GM18870 (cell line): ENCODE data around the gene GNPDA1.

Experiments used
- ATAC-seq: cut with Tn5 transposase; IDR thresholded peaks from one replicate; pipeline ENCODE4 v1.9.1; 2021; ENCODE audit warnings: moderate library complexity; ENCODE audit not compliant: unreplicated experiment

Gene GNPDA1

DNA sequence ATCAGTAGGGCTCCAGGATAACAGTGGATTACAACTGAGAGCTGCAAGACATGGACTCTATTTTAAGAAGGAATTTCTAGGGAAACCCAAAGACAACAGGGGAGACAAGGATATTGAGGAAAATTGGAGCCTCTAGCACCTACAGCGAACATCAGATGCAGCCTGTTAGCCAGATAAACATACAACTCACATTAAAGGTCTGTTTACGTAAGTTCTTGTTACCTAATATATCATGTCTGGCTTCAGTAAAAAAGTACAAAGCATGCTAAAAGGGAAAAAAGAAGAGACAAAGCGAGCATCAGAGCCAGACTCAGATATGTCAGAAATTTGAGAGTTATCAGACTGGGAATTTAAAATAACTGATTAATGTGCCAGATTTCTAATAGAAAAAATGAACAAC is 17.2 kb downstream of the GNPDA1 start:
- no peak for ATAC-seq

GRCh38 chr5:141994511-141995136 is 18.2 kb downstream of the GNPDA1 start:
- no peak for ATAC-seq

DNA sequence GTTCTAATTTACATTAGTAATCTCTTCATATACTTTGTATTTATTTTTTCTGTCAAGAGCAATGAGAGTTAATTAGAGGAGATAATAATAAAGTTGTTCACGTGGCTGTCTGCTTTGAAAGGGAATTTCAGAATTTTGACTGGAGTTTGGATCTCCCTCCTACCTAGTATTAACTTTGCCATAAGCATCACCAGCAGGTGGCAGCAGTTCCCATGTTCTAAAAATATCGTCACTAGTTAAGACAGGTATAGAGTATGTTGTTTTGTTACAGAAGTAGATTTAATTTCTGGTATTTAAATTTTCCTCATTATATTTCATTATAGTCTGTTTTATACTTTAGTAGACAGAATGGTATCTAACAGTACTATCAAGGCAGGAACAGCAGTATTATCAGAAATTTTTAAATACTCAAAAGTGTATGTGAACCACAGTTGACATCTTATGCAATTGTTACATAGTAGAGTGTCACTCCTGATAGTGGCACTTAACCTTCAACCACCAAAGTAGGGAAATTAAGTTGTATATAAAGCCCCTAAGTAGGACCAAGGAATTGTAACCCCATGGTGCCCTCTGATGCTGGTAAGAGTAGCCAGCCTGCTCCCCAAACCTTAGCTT is 20.4 kb downstream of the GNPDA1 start:
- no peak for ATAC-seq

- no peak for ATAC-seq
These were observed 23.1 kb downstream of the GNPDA1 start for GRCh38 chr5:141989720-141990119.

DNA sequence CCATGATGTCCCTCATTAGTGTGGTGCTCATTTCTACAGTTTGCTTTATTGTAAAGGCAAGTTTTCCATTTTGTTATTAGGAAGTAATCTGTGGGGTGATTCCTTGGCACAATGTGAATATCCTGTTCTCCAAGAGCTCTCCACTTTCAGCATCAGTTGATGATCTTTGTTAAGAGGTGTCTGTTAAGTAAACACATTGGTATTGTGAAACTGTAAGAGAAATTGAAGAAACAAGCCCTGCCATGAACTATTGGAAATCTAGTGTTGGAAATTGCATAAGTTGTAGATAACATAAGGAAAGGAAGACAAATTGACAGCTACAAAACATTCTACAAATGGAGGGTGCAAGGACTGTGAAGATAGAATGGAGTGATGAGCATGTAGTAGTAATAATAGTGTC is 26.8 kb downstream of the GNPDA1 start:
- no peak for ATAC-seq

- ATAC-seq = no peak
These were observed 30.2 kb downstream of the GNPDA1 start for GRCh38 chr5:141982626-141983025.

DNA sequence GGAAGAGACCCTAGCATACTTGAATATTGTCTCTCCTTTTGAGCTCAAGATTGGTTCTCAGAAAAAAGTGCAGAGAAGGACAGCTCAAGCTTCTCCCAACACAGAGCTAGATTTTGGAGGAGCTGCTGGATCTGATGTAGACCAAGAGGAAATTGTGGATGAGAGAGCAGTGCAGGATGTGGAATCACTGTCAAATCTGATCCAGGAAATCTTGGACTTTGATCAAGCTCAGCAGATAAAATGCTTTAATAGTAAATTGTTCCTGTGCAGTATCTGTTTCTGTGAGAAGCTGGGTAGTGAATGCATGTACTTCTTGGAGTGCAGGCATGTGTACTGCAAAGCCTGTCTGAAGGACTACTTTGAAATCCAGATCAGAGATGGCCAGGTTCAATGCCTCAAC is 34.4 kb downstream of the GNPDA1 start:
- ATAC-seq = no peak

- no peak for ATAC-seq
These were observed 36.7 kb downstream of the GNPDA1 start for GRCh38 chr5:141976176-141976575.

DNA sequence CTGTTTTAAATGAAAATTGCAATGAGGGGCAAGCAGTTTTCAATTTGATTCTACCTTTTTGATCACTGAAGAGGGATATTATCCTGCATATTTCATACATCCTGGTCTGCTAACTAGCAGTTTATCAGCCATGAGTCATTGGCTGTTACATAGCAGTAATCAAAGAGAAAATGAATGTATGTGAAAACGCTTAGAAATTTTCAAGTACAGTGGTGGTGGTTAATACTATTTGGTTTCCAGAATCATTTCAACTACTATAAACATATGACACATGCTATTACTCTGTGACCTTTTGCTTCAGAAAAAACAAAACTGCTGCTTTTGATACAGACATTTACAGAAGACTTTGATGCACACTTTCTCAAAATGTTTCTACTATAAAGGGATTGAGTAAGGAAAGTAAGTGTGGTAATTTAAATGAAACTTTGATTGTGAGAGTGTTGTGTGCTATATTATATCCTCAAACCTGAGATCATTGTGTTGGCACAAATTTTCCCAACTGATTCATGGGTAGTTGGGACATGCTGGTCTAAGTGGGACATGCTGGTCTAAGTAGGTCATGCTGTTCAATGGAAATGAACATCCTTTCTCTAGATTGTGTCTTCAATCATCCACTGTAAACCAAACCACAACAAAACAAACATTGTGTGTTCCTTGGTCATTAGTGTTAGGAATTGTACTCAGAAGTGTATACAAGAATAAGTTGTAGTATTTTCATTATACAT is 38.8 kb downstream of the GNPDA1 start:
- no peak for ATAC-seq

- peak; percentile 74 for ATAC-seq
These were observed 42.8 kb downstream of the GNPDA1 start for GRCh38 chr5:141969783-141970771.

DNA sequence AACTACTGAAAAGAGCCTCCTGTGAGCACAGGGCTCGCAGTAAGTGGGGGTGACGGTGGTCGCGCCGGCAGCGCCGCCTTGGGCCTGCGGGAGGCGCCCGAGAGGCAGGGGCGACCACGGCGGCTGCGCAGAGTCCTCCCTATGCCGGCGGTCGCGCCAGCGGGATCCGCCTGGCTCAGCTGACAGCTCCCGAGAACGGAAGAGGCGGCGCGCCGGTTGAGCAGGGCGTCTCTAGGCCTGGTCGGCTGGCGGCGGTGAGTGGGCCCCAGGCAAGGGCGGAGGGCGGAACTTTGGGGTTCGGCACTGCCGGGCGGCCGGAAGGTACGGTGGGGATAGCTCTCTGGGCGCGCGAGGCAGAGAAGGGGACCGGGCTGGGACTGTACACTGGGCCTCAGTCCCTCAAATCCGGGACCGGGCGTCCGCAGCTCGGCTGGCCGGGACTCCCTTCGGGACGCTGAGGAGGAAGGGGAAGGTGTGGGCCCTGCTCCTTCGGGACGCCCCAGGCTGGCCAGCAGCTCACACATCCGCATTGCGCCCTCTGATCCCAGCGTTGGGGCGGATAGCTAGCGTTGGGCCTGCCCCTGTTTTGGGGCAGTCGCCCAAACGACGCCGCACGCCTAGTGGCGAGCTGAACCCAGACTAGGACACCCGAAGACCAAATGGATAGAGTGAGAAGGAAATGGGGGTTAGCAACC is 43.8 kb downstream of the GNPDA1 start, which contains the start of gene RNF14:
Gene RNF14, plus strand, starts transcription at position 192 of the 695 bp plus-strand sequence. CDS start 4,484 bp downstream, outside the sequence.
- ATAC-seq = peak; percentile 83

DNA sequence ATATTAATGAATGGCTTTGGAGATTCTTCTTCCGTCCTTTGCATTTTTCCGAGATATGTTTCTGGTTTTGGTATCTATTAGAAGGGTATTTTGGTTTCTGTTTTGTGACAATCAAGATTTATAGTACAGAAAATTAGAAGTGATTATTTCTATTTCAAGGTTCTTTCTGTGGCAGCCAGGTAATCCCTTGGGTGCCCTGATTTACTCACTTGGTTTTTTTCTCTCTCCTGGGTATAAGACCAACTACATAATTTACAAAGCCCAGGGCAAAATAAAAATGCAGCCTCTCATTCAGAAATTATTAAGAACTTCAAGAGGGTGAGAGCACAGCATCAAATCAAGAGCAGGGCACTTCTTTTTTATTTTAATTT is 45.9 kb downstream of the GNPDA1 start:
- no peak for ATAC-seq

- no peak for ATAC-seq
These were observed 46.4 kb downstream of the GNPDA1 start for GRCh38 chr5:141966275-141966962.

- no peak for ATAC-seq
These were observed 47.8 kb downstream of the GNPDA1 start for GRCh38 chr5:141965071-141965470.

DNA sequence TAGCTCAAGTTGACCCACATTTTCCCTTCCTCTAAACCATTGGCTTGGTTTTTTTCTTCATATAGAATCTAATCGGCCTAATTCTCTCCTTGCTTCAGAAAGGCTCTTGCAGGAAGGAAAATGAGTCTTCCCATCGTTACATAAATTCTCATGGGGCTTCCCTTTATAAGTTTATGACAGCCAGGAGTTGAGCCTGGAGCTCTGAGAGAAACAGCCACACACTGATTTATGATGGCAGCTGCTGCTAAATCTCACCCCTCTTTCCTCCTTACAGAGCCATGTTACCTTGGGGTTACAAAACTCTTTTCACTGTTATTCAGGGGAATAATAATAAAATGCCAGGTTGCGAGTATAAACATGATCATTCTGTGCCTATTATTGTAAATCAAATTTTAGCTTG is 49.1 kb downstream of the GNPDA1 start:
- no peak for ATAC-seq

DNA sequence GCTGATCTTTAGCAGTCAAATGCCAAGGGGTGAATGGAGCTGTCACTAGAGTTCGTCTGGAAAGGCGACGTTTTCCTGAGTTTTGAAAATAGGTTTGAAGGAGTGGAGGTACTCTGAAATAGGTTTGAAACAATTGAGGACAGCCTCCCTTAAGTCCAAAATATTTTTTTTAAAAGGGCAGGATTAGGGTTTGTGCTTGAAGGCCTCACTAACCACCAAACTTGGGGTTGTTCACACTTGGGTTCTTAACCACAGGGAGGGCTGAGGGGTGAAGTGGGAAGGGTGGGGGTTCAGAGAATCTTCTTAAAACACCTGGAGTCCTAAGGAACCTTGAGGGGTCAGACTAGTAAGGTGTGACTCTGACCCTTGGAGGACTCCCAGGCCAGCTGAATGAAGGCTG is 51.4 kb downstream of the GNPDA1 start:
- ATAC-seq = no peak

GRCh38 chr5:141960449-141961323 is 52.1 kb downstream of the GNPDA1 start:
- ATAC-seq = peak; percentile 92

- ATAC-seq = no peak
These were observed 52.8 kb downstream of the GNPDA1 start for GRCh38 chr5:141960018-141960417.
